Gastrocnemius medialis (tissue), 4 donors: ENCODE results near the gene RBP4.

Source experiments
- CTCF ChIP-seq, 5 experiments: fragments of 450-650 bp in 3 of 5; fragments of 200-600 bp in 2 of 5; sonication (generic) in 2 of 5; IDR thresholded peaks in 4 of 5; conservative IDR thresholded peaks in 1 of 5; 1 replicate in 4 of 5; 2 replicates in 1 of 5; pipeline ENCODE4 v1.5.1; 2016 to 2019; ENCODE audit warnings: antibody characterized with exemption in 5 of 5, mild to moderate bottlenecking in 3 of 5, moderate library complexity in 3 of 5
- POLR2A ChIP-seq, 2 donors: fragments of 450-650 bp; IDR thresholded peaks; one replicate each; pipeline ENCODE4 v1.6.1; 2017; ENCODE audit warnings: antibody characterized with exemption in 2 of 2, mild to moderate bottlenecking in 2 of 2, moderate library complexity in 2 of 2

- TF ChIP-seq CTCF (IDR thresholded peaks at IDR 0.05 in 4 of 5, conservative IDR thresholded peaks at IDR 0.05 in 1 of 5) (no peak), POLR2A (IDR thresholded peaks at IDR 0.05) (no peak)
These were observed 33.0 kb downstream of the RBP4 start for GRCh38 chr10:93568105-93568390.
